Amygdala (tissue), 56 donors: ENCODE data around the gene ELAVL1.
"Not testable (repeated sequence)": the region's sequence is repeated elsewhere in the genome, so short reads cannot be mapped to it uniquely, and the experiment has no call there.

Experiments used
- DNase-seq, 56 donors: peaks; one replicate each; lab custom pipeline; 2025; lab: John Stamatoyannopoulos, UW

The ELAVL1 gene

DNA sequence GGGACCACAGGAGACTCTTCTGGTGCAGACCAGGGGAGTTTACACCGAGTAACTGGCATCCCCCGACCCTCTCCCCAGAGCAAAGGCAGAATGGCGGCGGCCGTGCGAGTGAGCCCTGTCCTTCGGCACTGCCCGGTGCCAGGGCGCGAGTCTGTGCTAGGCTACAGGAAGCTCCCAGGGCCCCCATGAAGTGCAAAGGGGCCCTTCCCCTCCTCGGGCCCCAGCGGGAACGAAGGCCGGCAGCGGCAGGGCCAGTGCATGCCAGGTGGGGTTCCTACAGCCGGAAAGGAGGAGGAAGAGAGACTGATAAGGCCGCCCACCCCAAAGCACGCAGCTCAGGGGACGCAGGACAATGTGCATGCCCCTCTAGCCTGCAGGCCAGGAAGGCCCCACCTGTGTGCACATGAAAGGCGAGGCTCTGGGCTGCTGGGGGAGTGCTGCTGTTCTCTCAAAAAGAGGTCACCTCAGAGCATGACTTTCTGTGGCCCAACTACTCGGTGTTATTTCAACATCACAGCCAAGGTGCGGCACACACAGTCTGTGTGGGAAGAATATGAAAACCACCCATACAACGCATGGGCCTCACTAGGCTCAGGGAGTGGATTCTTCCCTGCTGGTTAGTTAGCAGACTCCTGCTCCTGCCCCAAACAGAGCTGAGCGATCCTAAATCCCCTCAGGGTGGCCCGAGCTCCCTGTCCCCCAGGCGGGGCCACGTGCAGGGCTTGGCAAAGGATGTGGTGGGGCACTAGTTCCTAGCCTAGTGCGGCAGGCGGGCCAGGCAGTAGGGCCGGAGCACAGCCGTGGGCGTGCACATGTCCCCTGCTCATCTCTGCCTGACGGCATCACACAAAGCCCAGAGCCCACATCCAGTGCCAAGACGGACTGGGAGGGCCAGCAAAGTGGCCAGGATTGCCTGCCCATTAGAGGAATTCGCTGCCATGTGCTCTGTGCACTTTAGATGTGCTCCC lies 33.6 kb downstream of the ELAVL1 start:
- no peak for DNase-seq

DNA sequence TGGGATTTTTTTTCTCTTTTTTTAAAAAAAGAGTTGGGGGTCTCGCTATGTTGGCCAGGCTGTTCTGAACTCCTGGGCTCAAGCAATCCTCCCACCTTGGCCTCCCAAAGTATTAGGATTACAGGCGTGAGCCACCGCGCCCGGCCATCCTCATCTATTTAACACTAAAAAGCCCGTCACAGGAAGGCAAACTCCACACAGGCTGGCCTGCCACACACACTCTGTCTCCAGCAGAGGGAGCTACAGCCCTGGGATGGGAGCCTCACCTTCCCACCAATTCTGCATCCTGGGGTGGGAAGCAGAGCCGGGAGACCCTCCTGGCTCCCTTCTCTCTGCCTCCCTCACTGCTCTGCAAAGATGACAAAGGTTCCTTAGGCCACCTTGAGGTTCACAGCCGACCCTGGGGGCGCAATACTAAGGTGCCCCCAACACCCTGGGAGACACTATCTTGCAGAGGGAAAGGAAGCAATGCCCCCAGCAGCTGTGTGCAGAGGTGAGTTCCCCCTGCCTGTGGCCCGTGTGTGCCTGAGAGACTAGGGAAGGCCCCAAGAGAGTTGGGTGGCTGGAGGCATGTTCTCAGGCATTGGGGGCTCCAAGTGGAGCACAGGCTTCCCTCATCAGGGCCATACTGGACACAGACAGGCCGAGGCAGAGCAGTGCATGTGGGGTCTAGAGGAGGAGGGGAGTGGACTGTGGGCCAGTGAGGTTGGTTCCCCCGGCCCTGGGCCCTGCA lies 34.6 kb downstream of the ELAVL1 start:
- DNase-seq: peak in 9 of 56 donors; percentile 7 to 34 (median 21)

DNA sequence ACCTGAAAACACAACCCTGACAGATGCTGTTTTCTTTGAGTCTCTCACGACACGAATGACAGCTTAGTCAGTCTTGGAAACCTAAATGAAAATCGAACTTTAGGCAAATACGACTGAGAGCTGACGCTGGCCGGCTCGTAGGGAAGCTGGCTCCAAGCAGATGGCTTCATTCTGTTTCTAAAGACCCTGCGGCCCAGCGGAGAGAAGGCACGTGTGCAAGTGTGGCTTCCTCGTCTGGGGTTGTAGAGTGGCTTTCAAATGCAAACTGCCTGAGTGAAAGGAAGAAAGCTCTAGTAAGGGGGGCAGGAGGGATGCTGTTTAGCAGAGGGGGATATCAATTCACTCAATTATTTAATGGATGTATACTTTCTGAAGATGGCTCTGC lies 35.9 kb downstream of the ELAVL1 start:
- DNase-seq: peak in 1 of 56 donors; percentile 9

- DNase-seq: peak in 1 of 56 donors; percentile 2
Measured at GRCh38 chr19:7968796-7969554, 36.5 kb downstream of the ELAVL1 start.

DNA sequence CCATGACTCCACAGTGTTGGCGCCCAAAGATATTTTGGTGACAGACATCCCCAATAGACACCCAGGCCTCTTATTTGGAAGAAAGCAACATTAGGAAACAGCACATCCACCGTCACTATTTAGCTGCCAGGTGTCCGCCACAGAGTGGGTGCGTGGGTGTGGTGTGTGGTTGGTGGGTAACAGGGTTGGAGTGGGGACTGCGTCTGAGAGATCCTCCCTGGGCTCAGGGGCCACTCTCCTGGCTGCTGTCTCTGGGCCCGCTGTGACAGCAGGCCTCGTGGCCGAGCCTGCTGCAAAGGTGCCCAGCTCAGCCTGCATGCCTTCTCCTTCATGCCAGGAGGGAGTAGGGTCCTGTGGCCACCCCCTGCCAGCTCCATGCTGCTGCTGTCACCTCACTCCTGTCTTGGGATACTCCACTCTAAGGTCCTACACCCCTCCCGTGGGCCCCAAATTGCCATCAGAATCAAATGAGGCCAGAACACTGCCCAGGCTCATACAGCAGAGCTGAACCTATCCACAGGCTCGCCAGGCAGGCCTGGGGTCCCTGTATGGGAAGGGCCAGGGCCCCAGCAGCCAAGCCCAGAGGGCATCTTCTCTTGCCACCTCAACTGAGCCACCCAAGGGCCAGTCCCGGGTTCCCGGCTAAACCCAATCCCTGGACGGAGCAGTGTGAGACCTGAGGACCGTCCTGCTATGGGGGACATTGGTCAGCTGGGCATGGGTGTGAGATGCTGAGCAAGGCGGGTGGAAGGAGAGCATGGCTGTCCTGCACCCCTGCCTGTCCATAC lies 37.2 kb downstream of the ELAVL1 start:
- no peak for DNase-seq

DNA sequence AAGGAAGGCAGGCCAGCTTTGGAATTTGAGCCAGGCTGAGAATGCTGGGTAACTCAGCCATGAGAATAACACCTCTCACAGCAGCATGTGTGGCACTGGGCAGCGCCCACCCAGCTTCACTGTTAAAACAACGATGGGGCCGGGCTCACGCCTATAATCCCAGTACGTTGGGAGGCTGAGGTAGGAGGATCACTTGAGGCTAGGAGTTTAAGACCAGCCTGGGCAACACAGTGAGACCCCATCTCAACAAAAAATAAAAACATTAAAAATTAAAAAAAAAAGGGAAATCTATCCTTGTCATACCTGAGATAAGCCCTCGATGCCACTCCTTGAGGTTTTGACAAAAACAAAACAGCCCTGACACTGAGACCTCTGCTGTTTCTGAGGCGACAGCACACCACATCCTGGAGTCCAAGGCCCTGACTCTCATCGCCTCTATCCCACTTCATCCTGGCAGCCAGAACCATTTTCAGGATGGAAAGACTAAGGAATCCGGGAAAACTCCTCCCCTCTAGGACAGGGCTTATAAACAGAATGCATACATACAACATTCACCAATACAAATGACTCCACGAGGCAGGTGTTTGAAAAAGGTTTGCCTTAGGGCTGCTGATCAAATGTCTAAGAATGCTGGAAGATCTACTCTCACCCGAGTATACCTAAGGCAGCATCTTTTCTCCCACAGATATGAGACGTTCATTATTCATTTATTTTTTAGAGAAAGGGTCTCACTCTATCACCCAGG lies 39.3 kb downstream of the ELAVL1 start:
- DNase-seq: peak in 1 of 56 donors; percentile 24

DNA sequence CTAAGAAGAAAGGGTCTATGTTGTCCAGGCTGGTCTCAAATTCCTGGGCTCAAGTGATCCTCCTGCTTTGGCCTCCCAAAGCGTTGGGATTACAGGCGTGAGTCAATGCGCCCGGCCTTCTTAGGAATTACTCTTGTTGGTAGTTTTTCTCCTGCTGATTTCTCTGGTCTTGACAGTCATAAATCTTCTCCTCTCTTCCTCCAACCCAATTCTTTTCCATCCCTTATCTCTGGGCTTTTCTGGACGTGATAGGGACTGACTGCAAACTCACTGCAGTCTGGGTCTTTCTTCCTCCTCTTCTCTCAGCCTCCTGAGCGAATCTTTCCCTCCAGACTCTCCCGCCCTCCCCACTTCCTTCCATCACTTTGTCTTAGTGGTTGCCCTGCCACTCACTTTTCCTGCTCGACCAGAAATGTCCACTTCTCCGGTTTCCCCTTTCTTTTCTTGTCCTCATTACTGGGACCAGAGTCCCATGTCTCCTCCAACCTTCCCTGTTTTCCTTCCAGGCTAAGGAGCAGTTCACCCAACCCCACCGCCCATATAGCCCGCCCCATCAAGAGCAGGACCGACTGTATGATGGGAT lies 40.1 kb downstream of the ELAVL1 start:
- DNase-seq: no peak

- DNase-seq: no peak
Measured at GRCh38 chr19:7963566-7963965, 41.9 kb downstream of the ELAVL1 start.

- no peak for DNase-seq
Measured at GRCh38 chr19:7962644-7963268, 42.7 kb downstream of the ELAVL1 start.

GRCh38 chr19:7961920-7962626 lies 43.4 kb downstream of the ELAVL1 start:
- no peak for DNase-seq

DNA sequence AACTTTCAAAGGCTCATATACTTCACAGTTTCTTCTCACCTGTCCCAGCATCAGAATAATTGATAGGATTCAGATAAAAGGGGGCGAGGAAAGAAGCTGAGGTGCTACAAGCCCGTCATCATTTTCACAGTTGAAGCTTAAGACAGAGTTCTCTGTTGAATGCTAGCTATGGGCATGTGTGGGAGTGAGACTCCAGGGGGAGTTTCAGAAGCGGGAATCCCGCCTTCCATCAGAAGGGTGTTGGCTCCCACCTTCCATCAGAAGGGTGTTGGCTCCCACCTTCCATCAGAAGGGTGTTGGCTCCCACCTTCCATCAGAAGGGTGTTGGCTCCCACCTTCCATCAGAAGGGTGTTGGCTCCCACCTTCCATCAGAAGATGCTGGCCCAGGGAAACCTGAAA lies 44.4 kb downstream of the ELAVL1 start:
- DNase-seq: not testable (repeated sequence)

DNA sequence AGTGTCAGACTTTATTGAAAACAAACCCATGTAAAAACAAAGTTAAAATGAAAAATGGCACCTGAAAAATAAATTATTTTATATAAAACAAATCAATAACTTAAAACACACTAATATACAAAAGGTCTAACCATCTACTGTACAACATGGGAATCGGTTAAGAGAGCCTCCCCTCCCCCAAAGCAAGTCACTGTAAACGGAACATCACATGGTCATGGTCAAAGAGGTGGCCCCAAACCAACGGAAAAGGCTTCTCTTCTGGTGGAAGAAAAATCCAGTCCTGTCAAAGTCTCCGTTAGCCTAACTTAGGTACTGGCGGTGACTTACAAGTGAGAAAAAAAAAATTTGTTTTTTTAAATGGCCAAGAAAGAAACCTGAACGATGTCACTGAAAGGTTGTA lies 46.2 kb downstream of the ELAVL1 start:
- DNase-seq: no peak

DNA sequence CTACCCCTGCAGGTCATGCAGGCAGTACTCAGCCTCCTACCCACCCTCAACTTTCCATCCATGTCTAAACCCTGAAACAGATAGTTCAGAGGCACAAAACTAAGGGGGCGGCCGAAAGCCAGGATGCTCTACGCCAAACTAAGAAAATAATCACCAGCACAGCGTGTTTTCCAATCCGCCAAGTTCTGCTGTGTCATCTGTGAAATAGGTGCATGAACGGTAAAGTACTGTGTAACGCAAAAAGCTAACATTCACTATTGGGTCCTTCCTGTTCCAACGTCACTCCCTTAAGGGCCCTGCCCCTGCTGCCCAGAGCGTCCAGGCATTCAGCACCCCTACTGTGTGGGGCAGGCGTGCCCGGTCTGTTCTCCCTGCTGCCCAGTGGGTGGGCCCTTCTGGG lies 49.7 kb downstream of the ELAVL1 start:
- no peak for DNase-seq

GRCh38 chr19:7953576-7953975 lies 51.9 kb downstream of the ELAVL1 start:
- DNase-seq: no peak

DNA sequence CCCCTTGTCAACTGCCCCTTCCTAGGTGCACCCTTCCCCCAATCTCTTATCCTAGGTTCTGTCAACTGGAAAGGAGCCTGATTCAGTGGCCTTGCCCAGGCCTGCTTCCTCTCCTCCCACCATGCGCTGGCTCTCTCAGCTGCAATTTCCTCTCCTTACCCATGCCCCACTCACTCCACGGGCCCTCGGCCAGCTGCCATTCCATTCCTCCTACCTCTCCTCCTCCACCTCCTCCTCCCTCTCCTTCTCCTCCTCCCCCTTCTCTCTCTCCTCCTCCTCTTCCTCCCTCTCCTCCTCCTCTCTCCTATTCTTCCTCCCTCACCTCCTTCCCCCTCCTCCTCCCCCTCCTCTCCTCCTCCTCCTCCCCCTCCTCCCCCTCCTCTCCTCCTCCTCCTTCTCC lies 52.4 kb downstream of the ELAVL1 start:
- DNase-seq: no peak

- DNase-seq: peak in 2 of 56 donors; percentile 11 to 28
Measured at GRCh38 chr19:7947939-7948338, 57.5 kb downstream of the ELAVL1 start.

DNA sequence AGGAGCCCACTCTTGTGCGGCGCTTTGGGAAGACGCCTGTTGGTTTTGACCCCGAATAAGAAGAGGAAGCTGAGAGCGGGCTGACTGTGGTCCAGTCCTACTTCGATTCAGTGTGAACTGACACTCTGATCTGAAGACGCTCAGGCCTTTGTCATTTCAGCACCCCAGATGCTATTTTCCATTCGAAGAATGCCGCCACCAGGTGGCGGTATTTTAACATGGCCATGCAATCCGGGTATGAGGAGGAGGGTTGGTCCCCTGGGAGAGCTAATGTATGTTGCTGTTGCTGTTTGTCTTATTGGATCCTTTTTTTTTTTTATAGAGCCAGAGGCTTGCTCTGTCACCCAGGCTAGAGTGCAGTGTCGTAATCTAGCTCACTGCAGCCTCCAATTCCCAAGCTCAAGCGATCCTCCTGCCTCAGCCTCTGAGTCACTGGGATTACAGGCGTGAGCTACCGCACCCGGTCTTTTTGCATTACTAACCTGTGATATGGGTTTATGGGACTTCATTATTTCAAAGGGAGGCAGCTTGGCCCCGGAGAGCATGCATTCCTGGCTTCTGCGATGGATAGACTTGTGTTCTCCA lies 61.2 kb downstream of the ELAVL1 start:
- DNase-seq: peak in 54 of 56 donors; percentile 37 to 95 (median 76)
